ENCODE data around the gene FOXE3. TPM values are rescaled to one million over a fixed set of nuclear protein-coding genes. Genes with fewer than 3 reads are reported as not detected.

FOXE3 gene
- total RNA-seq, 4 donors from 2014 or later = not detected

DNA sequence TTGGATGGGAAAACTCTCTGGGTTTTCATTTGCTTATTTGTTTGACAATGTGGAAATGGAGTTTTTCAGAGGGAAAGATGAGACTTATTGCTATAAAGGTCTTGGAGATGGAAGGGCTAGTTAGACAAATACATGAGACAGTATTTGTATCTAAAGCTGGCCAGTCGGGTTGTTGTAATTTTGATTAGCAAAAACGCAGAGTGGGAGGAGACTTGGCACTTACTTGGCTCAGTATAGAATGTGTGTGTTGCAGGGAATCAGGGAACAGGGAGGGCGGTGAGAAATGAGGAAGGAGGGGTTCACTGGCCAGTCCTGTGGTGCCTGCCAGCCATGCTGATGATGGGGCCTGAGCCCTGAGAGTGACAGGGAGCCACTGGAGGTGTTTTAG, 6.0 kb upstream of the FOXE3 start:
- intact Hi-C loops (cut with DNase I; ENCODE audit: low total_unique reads) = no loop called here
- no peak for DNase-seq (ENCODE audit: low spot score in 2 of 2)
- 57 to 69% methylated on average over 3 of the region's 3 CpGs for WGBS, 2 donors
- H3K4me3 ChIP-seq (ENCODE audit: low read depth, poor library complexity, severe bottlenecking) = no peak overlapping the region
- TF ChIP-seq POLR2A (IDR thresholded peaks at IDR 0.05) = no peak
- TF ChIP-seq, protein P1, sequence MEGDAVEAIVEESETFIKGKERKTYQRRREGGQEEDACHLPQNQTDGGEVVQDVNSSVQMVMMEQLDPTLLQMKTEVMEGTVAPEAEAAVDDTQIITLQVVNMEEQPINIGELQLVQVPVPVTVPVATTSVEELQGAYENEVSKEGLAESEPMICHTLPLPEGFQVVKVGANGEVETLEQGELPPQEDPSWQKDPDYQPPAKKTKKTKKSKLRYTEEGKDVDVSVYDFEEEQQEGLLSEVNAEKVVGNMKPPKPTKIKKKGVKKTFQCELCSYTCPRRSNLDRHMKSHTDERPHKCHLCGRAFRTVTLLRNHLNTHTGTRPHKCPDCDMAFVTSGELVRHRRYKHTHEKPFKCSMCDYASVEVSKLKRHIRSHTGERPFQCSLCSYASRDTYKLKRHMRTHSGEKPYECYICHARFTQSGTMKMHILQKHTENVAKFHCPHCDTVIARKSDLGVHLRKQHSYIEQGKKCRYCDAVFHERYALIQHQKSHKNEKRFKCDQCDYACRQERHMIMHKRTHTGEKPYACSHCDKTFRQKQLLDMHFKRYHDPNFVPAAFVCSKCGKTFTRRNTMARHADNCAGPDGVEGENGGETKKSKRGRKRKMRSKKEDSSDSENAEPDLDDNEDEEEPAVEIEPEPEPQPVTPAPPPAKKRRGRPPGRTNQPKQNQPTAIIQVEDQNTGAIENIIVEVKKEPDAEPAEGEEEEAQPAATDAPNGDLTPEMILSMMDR (IDR thresholded peaks at IDR 0.05) = no peak

DNA sequence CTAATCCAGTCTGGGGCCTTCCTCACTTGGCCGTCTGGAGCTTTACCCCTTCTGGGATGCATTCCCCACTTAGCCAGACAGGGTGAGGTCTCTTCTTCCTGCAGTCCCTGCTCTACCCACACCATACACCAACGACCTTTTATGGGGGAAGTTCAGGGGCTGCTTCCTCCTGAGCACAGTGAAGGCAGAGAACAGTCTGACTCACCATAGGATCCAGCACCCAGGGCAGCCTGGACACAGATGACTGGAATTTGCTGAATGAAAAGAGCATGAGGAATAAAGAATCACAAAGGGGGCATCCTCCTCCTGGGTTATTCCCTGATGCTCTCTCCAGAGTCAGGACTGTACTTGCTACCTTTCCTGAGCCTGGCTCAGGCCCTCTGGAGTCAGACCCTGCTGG, 4.6 kb upstream of the FOXE3 start:
- WGBS, 2 donors = 43 to 67% methylated on average over 2 of the region's 2 CpGs
- H3K4me3 ChIP-seq (ENCODE audit: low read depth, poor library complexity, severe bottlenecking) = no peak overlapping the region
- intact Hi-C loops (cut with DNase I; ENCODE audit: low total_unique reads) = no loop called here
- no peak for TF ChIP-seq POLR2A (IDR thresholded peaks at IDR 0.05)
- TF ChIP-seq, protein P1 (IDR thresholded peaks at IDR 0.05) = no peak
- no peak for DNase-seq (ENCODE audit: low spot score in 2 of 2)

DNA sequence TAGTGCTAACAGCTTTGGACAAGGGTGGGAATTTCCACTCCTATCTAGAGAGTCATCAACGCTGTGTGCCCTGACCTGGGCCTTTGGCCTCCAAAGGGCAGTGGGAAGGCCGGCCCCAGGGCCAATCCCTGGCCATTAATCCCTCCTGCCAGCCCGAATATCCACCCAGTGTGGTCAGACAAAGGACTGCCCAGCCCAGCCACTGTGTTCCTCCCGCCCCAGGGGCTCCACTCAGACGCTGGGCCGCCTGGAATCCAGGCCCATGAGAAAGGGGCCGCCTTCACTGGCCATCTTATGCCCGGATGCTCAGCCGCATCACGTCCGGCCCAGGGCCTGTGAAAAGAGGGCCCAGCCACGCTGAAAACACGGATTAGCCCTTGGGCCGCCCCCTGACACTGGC, 3.6 kb upstream of the FOXE3 start:
- TF ChIP-seq, protein P1 (IDR thresholded peaks at IDR 0.05) = no peak
- no peak for TF ChIP-seq POLR2A (IDR thresholded peaks at IDR 0.05)
- intact Hi-C loops (cut with DNase I; ENCODE audit: low total_unique reads) = no loop called here
- H3K4me3 ChIP-seq (ENCODE audit: low read depth, poor library complexity, severe bottlenecking) = no peak overlapping the region
- DNase-seq (ENCODE audit: low spot score in 2 of 2) = no peak
- WGBS, 2 donors = 92 to 96% methylated on average over 13 to 14 of the region's 14 CpGs

DNA sequence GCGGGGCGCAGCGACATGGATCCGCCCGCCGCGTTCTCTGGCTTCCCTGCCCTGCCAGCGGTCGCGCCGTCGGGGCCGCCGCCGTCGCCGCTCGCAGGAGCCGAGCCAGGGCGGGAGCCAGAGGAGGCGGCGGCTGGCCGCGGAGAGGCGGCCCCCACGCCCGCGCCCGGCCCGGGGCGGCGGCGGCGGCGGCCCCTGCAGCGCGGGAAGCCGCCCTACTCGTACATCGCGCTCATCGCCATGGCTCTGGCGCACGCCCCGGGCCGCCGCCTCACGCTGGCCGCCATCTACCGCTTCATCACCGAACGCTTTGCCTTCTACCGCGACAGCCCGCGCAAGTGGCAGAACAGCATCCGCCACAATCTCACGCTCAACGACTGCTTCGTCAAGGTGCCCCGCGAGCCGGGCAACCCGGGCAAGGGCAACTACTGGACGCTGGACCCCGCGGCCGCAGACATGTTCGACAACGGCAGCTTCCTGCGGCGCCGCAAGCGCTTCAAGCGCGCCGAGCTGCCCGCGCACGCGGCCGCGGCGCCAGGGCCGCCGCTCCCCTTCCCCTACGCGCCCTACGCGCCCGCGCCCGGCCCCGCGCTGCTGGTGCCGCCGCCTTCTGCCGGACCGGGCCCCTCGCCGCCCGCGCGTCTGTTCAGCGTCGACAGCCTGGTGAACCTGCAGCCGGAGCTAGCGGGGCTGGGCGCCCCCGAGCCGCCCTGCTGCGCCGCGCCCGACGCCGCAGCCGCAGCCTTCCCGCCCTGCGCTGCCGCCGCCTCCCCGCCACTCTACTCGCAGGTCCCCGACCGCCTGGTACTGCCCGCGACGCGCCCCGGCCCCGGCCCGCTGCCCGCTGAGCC, 459 bp downstream of the FOXE3 start:
- intact Hi-C loops (cut with DNase I; ENCODE audit: low total_unique reads) = no loop called here
- 2 to 5% methylated on average over 20 to 38 of the region's 134 CpGs for WGBS, 2 donors
- TF ChIP-seq, protein P1 (IDR thresholded peaks at IDR 0.05) = no peak
- no peak for TF ChIP-seq POLR2A (IDR thresholded peaks at IDR 0.05)
- no peak for DNase-seq (ENCODE audit: low spot score in 2 of 2)
- H3K4me3 ChIP-seq (ENCODE audit: low read depth, poor library complexity, severe bottlenecking) = no peak overlapping the region

DNA sequence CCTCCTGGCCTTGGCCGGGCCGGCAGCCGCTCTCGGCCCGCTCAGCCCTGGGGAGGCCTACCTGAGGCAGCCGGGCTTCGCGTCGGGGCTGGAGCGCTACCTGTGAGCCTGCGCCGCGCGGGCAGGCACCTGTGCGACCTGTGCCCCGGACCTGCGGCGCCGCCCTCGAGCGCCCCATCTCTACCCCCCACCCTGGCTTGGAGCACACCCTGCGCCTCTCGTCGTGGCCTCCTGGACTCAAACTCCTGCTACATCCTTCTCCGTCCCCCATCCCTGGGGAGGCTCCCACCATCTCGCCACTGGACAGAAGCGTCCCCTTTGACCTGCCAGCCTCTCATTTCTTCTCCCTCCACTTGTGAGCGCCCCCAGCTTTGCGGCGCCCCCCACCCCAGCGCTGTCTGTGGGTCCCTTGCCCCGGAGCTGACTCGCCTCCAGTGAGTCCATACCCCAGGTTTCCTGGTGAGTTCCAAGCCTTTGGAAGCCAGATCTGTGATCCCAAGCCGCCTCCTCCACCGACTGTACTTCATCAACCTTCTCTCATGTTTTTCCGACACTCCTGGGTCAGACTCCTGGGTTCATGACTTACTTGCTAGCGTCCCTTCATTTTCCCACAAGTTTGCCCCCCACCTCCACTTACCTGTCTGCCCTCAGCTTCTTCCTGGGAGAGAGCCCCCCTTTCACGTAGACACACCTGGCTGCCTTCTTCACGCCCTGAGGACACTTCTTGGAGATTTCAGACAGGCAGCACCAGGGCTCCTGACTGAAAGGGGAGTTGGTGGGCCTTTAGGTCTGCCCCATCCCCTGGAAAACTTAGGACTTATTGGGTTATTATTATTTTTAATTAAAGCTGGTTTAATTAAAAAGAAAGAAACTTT, 1.3 kb downstream of the FOXE3 start:
- no peak overlapping the region for H3K4me3 ChIP-seq (ENCODE audit: low read depth, poor library complexity, severe bottlenecking)
- DNase-seq (ENCODE audit: low spot score in 2 of 2) = no peak
- intact Hi-C loops (cut with DNase I; ENCODE audit: low total_unique reads) = no loop called here
- WGBS, 2 donors = 34 to 56% methylated on average over 20 to 37 of the region's 39 CpGs
- TF ChIP-seq POLR2A (IDR thresholded peaks at IDR 0.05) = no peak
- TF ChIP-seq, protein P1 (IDR thresholded peaks at IDR 0.05) = no peak
